Measurements from ENCODE around the gene SLC48A1.

SLC48A1 gene

GRCh38 chr12:47773062-47773857 lies at the start of gene SLC48A1:
SLC48A1 (plus strand) TSS chr12:47773238; CDS start chr12:47773305, 67 bp downstream.
- peak; percentile 58 to 80 for DNase-seq (ENCODE audit: low spot score in 2 of 2)
- Mint-ChIP-seq H3K27ac (peak within 1 kb of the TSS; percentile 92), H3K36me3 (peaks cover 54% of the 10 kb centered on the region), H3K4me3 (peak within 1 kb of the TSS; percentile 84), H3K9me3 (no peaks in the 10 kb centered on the region), H3K4me1 (peaks cover 43% of the 10 kb centered on the region)
- peak; percentile 77 for ATAC-seq

- ATAC-seq = no peak
- no peaks in the 10 kb centered on the region for H3K36me3 Mint-ChIP-seq
- H3K4me1 Mint-ChIP-seq = peaks cover 39% of the 10 kb centered on the region
- peak within 1 kb of the TSS; percentile 83 for H3K27ac Mint-ChIP-seq
- DNase-seq (ENCODE audit: low spot score in 2 of 2) = no peak
- no peak within 1 kb of the TSS for H3K4me3 Mint-ChIP-seq
- no peaks in the 10 kb centered on the region for H3K9me3 Mint-ChIP-seq
Measured at GRCh38 chr12:47725091-47725772, 47.8 kb upstream of the SLC48A1 start, which contains the start of gene ENDOU. ENDOU (minus strand) TSS chr12:47725490; CDS start chr12:47725413, 77 bp downstream.

- no peaks in the 10 kb centered on the region for H3K9me3 Mint-ChIP-seq
- peaks cover 35% of the 10 kb centered on the region for H3K4me1 Mint-ChIP-seq
- no peaks in the 10 kb centered on the region for H3K36me3 Mint-ChIP-seq
- no peak overlapping the region for H3K4me3 Mint-ChIP-seq
- ATAC-seq (no peak), DNase-seq (ENCODE audit: low spot score in 2 of 2) (no peak)
- H3K27ac Mint-ChIP-seq = no peak overlapping the region
Measured at GRCh38 chr12:47725893-47726292, 47.1 kb upstream of the SLC48A1 start.

DNA sequence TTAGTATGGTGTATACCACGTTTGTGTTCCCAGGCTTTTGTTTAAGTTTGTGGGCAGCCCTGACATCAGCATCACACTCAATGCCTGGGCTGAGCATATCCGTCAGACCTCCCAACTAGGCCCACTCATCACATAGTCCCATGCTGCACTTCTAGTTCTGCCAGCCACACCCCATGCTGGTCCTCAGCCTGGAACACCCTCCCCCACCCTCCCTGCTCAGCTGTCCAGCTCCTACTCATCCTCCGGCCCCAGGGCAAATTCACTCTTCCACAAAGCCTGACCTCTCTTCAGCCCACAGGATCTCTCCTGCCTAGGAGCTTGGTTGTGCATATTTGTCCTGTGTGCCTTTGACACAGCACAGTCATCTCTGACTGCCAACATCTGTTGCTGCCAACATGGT lies 43.8 kb upstream of the SLC48A1 start:
- ATAC-seq = no peak
- Mint-ChIP-seq H3K9me3 (no peaks in the 10 kb centered on the region), H3K4me1 (peaks cover 5% of the 10 kb centered on the region), H3K27ac (peak overlapping the region; percentile 86), H3K36me3 (no peaks in the 10 kb centered on the region), H3K4me3 (no peak overlapping the region)
- DNase-seq (ENCODE audit: low spot score in 2 of 2) = no peak

DNA sequence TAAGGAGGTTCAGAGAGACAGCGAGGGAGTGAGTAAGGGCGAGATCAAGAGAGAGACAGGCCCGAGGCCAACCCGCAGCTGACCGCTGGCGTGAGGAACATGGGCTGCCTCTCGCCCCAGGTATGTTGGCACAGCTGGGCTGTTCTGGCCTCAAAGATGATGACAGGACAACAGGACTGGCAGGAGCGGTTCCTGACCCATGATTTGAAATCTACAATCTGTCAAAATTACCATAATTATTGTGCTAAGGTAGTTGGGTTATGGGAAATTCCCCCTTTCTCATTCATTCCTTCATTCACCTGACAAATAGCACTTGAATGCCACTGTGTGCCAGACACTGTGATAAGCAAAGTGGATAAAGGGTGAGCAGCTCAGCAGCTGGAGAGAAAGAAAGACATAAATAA lies 42.7 kb upstream of the SLC48A1 start:
- H3K27ac Mint-ChIP-seq = no peak overlapping the region
- H3K4me1 Mint-ChIP-seq = peaks cover 5% of the 10 kb centered on the region
- H3K4me3 Mint-ChIP-seq = no peak overlapping the region
- H3K9me3 Mint-ChIP-seq = no peaks in the 10 kb centered on the region
- no peaks in the 10 kb centered on the region for H3K36me3 Mint-ChIP-seq
- no peak for DNase-seq (ENCODE audit: low spot score in 2 of 2)
- ATAC-seq = no peak

- Mint-ChIP-seq H3K9me3 (no peaks in the 10 kb centered on the region), H3K36me3 (no peaks in the 10 kb centered on the region), H3K27ac (no peak overlapping the region), H3K4me1 (peaks cover 5% of the 10 kb centered on the region), H3K4me3 (no peak overlapping the region)
- DNase-seq (ENCODE audit: low spot score in 2 of 2) = no peak
- ATAC-seq = no peak
Measured at GRCh38 chr12:47731723-47732122, 41.3 kb upstream of the SLC48A1 start.

DNA sequence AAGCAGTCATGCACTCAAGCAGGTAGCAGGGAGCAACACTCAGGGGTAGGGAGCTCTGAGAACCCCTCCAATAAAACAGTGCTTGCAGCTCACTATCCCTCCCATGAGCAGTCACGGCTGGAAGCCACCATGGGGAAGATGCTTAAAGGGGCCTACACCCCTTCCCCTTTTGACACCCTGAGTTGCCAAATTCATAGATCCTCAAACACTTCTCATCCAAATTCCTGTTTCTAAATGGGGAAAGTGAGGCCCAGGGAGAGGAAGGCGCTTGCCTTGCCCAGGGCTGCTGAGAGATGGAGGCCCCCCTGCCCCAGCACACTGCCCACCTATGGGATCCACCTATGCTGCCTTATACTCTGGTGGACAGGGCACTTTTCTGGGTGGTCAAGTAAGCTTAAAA lies 40.5 kb upstream of the SLC48A1 start:
- DNase-seq (ENCODE audit: low spot score in 2 of 2) (no peak), ATAC-seq (no peak)
- H3K27ac Mint-ChIP-seq = peak overlapping the region; percentile 60
- no peaks in the 10 kb centered on the region for H3K9me3 Mint-ChIP-seq
- H3K36me3 Mint-ChIP-seq = no peaks in the 10 kb centered on the region
- peaks cover 5% of the 10 kb centered on the region for H3K4me1 Mint-ChIP-seq
- no peak overlapping the region for H3K4me3 Mint-ChIP-seq

GRCh38 chr12:47733142-47733541 lies 39.9 kb upstream of the SLC48A1 start:
- no peaks in the 10 kb centered on the region for H3K9me3 Mint-ChIP-seq
- H3K4me3 Mint-ChIP-seq = no peak overlapping the region
- ATAC-seq (no peak), DNase-seq (ENCODE audit: low spot score in 2 of 2) (no peak)
- peaks cover 4% of the 10 kb centered on the region for H3K4me1 Mint-ChIP-seq
- no peaks in the 10 kb centered on the region for H3K36me3 Mint-ChIP-seq
- H3K27ac Mint-ChIP-seq = peak overlapping the region; percentile 60

DNA sequence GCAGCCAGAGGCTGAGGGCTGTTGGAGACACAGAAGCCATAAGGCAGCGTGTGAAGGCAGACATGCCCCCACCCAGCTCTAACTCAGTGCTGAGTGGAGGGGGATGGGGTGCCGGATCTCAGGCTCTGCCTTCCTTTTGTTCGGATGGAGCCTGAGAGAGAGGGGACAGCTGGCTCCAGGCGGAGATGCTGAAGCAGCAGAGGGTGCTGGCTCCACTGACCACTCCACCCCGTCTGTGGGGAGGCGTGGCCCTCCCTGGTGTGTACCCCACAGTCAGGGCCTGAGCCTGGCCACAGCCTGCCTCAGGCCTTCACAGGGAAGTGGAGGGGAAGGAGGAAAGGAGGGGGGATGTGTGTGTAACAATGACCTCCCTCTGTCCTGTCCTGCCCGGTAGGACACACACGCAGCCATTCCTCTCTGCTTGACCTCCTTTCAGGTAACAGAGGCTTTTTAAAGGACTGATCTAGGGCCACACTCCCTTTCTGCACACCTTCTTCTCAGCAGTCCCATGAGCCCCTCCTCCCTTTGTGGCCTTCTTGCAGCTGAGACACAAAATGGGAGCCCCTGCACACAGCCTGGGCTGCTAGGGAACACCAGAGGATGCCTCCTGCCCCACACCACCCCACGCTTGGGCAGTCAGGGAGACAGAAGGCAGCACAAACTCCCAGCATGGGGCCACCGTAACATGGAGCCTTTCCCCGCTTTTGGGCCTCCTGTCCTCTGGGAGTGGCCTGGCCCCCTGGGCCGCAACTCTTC lies 38.1 kb upstream of the SLC48A1 start:
- no peaks in the 10 kb centered on the region for H3K36me3 Mint-ChIP-seq
- ATAC-seq (no peak), DNase-seq (ENCODE audit: low spot score in 2 of 2) (no peak)
- peaks cover 9% of the 10 kb centered on the region for H3K4me1 Mint-ChIP-seq
- H3K9me3 Mint-ChIP-seq = no peaks in the 10 kb centered on the region
- peak overlapping the region; percentile 72 for H3K27ac Mint-ChIP-seq
- no peak overlapping the region for H3K4me3 Mint-ChIP-seq

- no peak overlapping the region for H3K4me3 Mint-ChIP-seq
- ATAC-seq (no peak), DNase-seq (ENCODE audit: low spot score in 2 of 2) (no peak)
- peaks cover 16% of the 10 kb centered on the region for H3K4me1 Mint-ChIP-seq
- peak overlapping the region; percentile 72 for H3K27ac Mint-ChIP-seq
- no peaks in the 10 kb centered on the region for H3K9me3 Mint-ChIP-seq
- H3K36me3 Mint-ChIP-seq = no peaks in the 10 kb centered on the region
Measured at GRCh38 chr12:47735649-47736048, 37.4 kb upstream of the SLC48A1 start.

DNA sequence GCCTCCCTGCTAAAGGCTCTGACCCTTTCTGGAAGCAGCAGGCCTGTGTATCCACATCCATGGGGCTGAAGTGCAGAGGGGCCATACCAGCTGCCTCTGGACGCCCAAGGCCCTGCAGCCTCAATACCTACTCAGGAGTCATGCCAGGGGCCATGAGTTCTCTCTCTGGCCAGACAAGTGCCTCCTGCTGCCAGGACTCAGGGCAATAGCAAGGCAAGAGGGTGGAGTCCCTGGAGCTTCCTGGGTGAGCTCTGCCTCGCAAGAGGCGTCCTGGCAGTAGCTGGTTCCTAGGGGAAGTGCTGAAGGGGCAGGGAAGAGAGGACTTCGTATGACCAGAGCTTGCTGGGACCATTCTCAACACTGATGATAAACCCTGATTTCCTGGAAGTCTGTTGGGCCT lies 36.8 kb upstream of the SLC48A1 start:
- no peak overlapping the region for H3K4me3 Mint-ChIP-seq
- H3K9me3 Mint-ChIP-seq = no peaks in the 10 kb centered on the region
- H3K4me1 Mint-ChIP-seq = peaks cover 22% of the 10 kb centered on the region
- peaks cover 3% of the 10 kb centered on the region for H3K36me3 Mint-ChIP-seq
- DNase-seq (ENCODE audit: low spot score in 2 of 2) = no peak
- H3K27ac Mint-ChIP-seq = peak overlapping the region; percentile 72
- ATAC-seq = no peak

- H3K4me3 Mint-ChIP-seq = no peak overlapping the region
- no peaks in the 10 kb centered on the region for H3K9me3 Mint-ChIP-seq
- peaks cover 6% of the 10 kb centered on the region for H3K36me3 Mint-ChIP-seq
- H3K27ac Mint-ChIP-seq = no peak overlapping the region
- peaks cover 27% of the 10 kb centered on the region for H3K4me1 Mint-ChIP-seq
- ATAC-seq (no peak), DNase-seq (ENCODE audit: low spot score in 2 of 2) (no peak)
Measured at GRCh38 chr12:47736877-47737676, 36.0 kb upstream of the SLC48A1 start.

DNA sequence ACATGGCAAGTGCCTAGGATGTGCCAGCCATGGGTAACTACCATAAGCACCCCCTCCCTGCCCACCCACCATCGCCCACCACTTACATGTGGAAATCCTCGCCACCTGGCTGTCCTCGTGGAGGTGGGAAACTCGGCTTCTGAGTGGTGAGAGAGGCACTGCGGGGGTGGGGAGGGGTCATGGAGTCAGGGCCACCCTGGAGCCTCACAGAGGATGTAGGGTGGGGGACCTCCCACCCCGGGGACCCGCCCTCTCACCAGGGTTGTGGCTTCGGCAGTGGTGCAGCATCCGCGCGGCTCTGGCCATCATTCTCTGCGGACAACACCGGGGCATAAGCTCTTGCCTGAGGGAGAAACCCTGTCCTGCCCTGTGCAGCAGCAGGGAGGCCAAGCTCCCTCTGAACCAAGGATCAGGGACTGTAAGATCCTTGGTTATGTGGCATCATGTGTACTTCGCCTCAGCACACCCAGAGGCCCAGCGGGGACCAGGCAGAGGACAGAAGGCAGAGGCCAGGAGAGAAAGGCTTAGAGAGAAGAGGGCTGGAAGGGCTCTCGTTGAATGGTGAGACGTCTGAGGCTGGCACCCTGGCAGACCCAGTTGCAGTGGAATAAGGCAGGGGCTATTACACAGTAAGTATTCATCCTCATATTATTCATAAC lies 35.0 kb upstream of the SLC48A1 start:
- Mint-ChIP-seq H3K36me3 (peaks cover 6% of the 10 kb centered on the region), H3K27ac (no peak overlapping the region), H3K4me3 (no peak overlapping the region), H3K9me3 (no peaks in the 10 kb centered on the region), H3K4me1 (peaks cover 33% of the 10 kb centered on the region)
- DNase-seq (ENCODE audit: low spot score in 2 of 2) (no peak), ATAC-seq (no peak)

DNA sequence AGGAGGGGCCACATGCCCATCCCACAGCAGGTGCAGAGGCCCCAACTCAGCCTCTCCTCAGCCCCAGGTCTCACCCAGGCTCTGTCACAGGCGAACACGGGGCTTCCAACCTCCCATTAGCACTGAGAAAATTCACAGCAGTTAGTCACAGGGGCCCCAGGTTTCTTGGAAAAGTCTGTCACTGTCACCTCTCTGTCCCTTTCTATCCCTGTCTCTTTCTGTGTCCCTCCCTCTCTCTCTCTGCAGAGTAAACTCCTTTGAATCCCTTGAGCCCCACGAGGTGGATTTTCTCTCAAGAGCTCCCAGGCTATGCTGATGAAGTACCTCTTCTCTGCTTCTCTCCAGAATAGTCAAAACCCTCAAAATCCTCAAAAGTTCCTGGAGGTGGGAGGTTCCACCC lies 33.7 kb upstream of the SLC48A1 start:
- H3K27ac Mint-ChIP-seq = peak overlapping the region; percentile 17

More for the DNA sequence above, 33.7 kb upstream of the SLC48A1 start:
- no peaks in the 10 kb centered on the region for H3K9me3 Mint-ChIP-seq
- H3K36me3 Mint-ChIP-seq = peaks cover 6% of the 10 kb centered on the region
- H3K4me3 Mint-ChIP-seq = no peak overlapping the region
- DNase-seq (ENCODE audit: low spot score in 2 of 2) (no peak), ATAC-seq (no peak)
- peaks cover 41% of the 10 kb centered on the region for H3K4me1 Mint-ChIP-seq
